H1 (cell line): ENCODE results near the gene PCDHB7. TPM values are rescaled to one million over a fixed set of nuclear protein-coding genes. Genes with fewer than 3 reads are reported as not detected.

Source experiments
- CTCF ChIA-PET: fragments of 300-600 bp; sonication (Branson Sonifier 250); formaldehyde crosslinking; loops from one replicate; lab custom pipeline; 2021; ENCODE audit not compliant: partially characterized antibody; lab: Charles Lee
- POLR2A ChIA-PET: fragments of 300-600 bp; sonication (Branson Sonifier 250); formaldehyde crosslinking; loops from one replicate; lab custom pipeline; 2021; ENCODE audit warnings: inconsistent platforms; ENCODE audit not compliant: partially characterized antibody; lab: Charles Lee
- DNase-seq, 2 experiments: peaks; one replicate each; pipeline versions ENCODE4 v3.0.0 to v3.0.0-alpha.2; 2010 to 2022; ENCODE audit warnings: low spot score in 2 of 2, low read depth in 1 of 2, mixed read lengths in 1 of 2
- FAIRE-seq: peaks from 2 replicates; lab custom pipeline; 2011; peaks lifted over from hg19 to GRCh38; lab: Jason Lieb, UNC
- H2AFZ ChIP-seq: 2 replicates; pipeline ENCODE4 v1.8.1; 2012; ENCODE audit warnings: low read length, inconsistent platforms
- H2AK5ac ChIP-seq: 2 replicates; pipeline ENCODE4 v1.6.1; 2013; ENCODE audit warnings: low read depth, low read length
- H2BK120ac ChIP-seq: replicated peaks from 2 replicates; pipeline ENCODE3; 2013; ENCODE audit warnings: low read depth, low read length, inconsistent platforms
- H2BK12ac ChIP-seq: 2 replicates; pipeline ENCODE4 v1.6.1; 2013; ENCODE audit warnings: low read depth, low read length
- H2BK15ac ChIP-seq: 2 replicates; pipeline ENCODE4 v1.6.1; 2013; ENCODE audit warnings: low read length
- H2BK20ac ChIP-seq: 2 replicates; pipeline ENCODE4 v1.6.1; 2013; ENCODE audit warnings: low read length
- H2BK5ac ChIP-seq: 2 replicates; pipeline ENCODE4 v1.6.1; 2013; ENCODE audit warnings: low read depth, low read length
- H3K14ac ChIP-seq: 2 replicates; pipeline ENCODE4 v1.6.1; 2013; ENCODE audit warnings: inconsistent platforms; ENCODE audit not compliant: insufficient read length
- H3K18ac ChIP-seq: 2 replicates; pipeline ENCODE4 v1.6.1; 2013; ENCODE audit warnings: low read length; ENCODE audit errors: extremely low read depth
- H3K23ac ChIP-seq: 2 replicates; pipeline ENCODE4 v1.6.1; 2013; ENCODE audit warnings: inconsistent platforms; ENCODE audit not compliant: insufficient read length
- H3K23me2 ChIP-seq: 2 replicates; pipeline ENCODE4 v1.6.1; 2013; ENCODE audit warnings: low read depth, low read length
- H3K27ac ChIP-seq: 2 replicates; pipeline ENCODE4 v1.6.1; 2011; ENCODE audit warnings: low read depth, low read length, inconsistent platforms
- H3K27me3 ChIP-seq, 4 experiments: replicated peaks in 1 of 4; 1 replicate in 1 of 4; 2 replicates in 3 of 4; pipeline versions ENCODE4 v1.6.1 to v1.8.1; 2011 to 2013; ENCODE audit warnings: low read length in 3 of 4, mild to moderate bottlenecking in 3 of 4, inconsistent platforms in 2 of 4, mixed read lengths in 2 of 4, moderate library complexity in 1 of 4; ENCODE audit not compliant: control insufficient read depth in 3 of 4, insufficient read depth in 3 of 4; ENCODE audit errors: extremely low read depth in 1 of 4
- H3K36me3 ChIP-seq, 4 experiments: 2 replicates each; pipeline versions ENCODE4 v1.6.1 to v1.8.1; 2011 to 2013; ENCODE audit warnings: mild to moderate bottlenecking in 4 of 4, low read length in 3 of 4, moderate library complexity in 2 of 4, control low read depth in 1 of 4, inconsistent platforms in 1 of 4; ENCODE audit not compliant: insufficient read depth in 4 of 4, control insufficient read depth in 2 of 4
- H3K4ac ChIP-seq: replicated peaks from 2 replicates; pipeline ENCODE3; 2013; ENCODE audit warnings: low read length, low read depth, mixed read lengths, inconsistent platforms; ENCODE audit not compliant: insufficient read length
- H3K4me1 ChIP-seq, 4 experiments: replicated peaks in 1 of 4; 1 replicate in 1 of 4; 2 replicates in 3 of 4; pipeline versions ENCODE4 v1.6.1 to v1.8.1; 2011 to 2013; ENCODE audit warnings: low read length in 3 of 4, inconsistent platforms in 2 of 4, mixed read lengths in 1 of 4; ENCODE audit not compliant: insufficient read depth in 4 of 4, control insufficient read depth in 3 of 4
- H3K4me2 ChIP-seq, 2 experiments: 2 replicates each; pipeline versions ENCODE4 v1.6.1 to v1.8.1; 2011 to 2013; ENCODE audit warnings: low read depth in 2 of 2, low read length in 2 of 2, control low read depth in 1 of 2, inconsistent platforms in 1 of 2, mild to moderate bottlenecking in 1 of 2; ENCODE audit not compliant: insufficient read depth in 1 of 2
- H3K4me3 ChIP-seq, 4 experiments: fragments of 200-600, 300-600 bp in 1 of 4; sonication (generic), shearing (Covaris generic), sonication (Bioruptor Twin) in 1 of 4; 2 replicates each; pipeline versions ENCODE4 v1.5.1 to v1.8.1; 2011 to 2016; ENCODE audit warnings: low read length in 4 of 4, low read depth in 3 of 4, control low read depth in 2 of 4, inconsistent platforms in 2 of 4, mild to moderate bottlenecking in 2 of 4, mixed read lengths in 1 of 4, moderate library complexity in 1 of 4; ENCODE audit not compliant: insufficient read depth in 2 of 4; ENCODE audit errors: extremely low read depth in 1 of 4
- H3K56ac ChIP-seq: replicated peaks from 2 replicates; pipeline ENCODE3; 2013; ENCODE audit warnings: low read depth, mild to moderate bottlenecking, mixed read lengths, low read length, inconsistent platforms; ENCODE audit not compliant: insufficient read length
- H3K79me1 ChIP-seq: 2 replicates; pipeline ENCODE4 v1.6.1; 2013; ENCODE audit warnings: low read depth, low read length, control low read depth
- H3K79me2 ChIP-seq, 2 experiments: 2 replicates each; pipeline versions ENCODE4 v1.6.1 to v1.8.1; 2012 to 2013; ENCODE audit warnings: low read length in 2 of 2, mild to moderate bottlenecking in 2 of 2, inconsistent platforms in 1 of 2; ENCODE audit not compliant: insufficient read depth in 2 of 2, control insufficient read depth in 1 of 2
- H3K9ac ChIP-seq, 4 experiments: replicated peaks in 1 of 4; 1 replicate in 1 of 4; 2 replicates in 3 of 4; pipeline versions ENCODE4 v1.6.1 to v1.8.1; 2011 to 2013; ENCODE audit warnings: low read depth in 3 of 4, low read length in 3 of 4, control low read depth in 2 of 4, mild to moderate bottlenecking in 2 of 4, moderate library complexity in 2 of 4, inconsistent platforms in 1 of 4; ENCODE audit errors: extremely low read depth in 1 of 4
- H3K9me3 ChIP-seq, 2 experiments: 2 replicates each; pipeline versions ENCODE4 v1.6.1 to v1.8.1; 2012 to 2013; ENCODE audit warnings: mild to moderate bottlenecking in 2 of 2, moderate library complexity in 2 of 2, control low read depth in 1 of 2, inconsistent platforms in 1 of 2, low read depth in 1 of 2, low read length in 1 of 2, mixed read lengths in 1 of 2; ENCODE audit not compliant: insufficient read depth in 2 of 2
- H4K20me1 ChIP-seq, 2 experiments: replicated peaks in 1 of 2; 2 replicates each; pipeline versions ENCODE3 to v1.8.1; 2011 to 2013; ENCODE audit warnings: inconsistent platforms in 2 of 2, low read length in 2 of 2, mild to moderate bottlenecking in 1 of 2; ENCODE audit not compliant: insufficient read depth in 2 of 2, control insufficient read depth in 1 of 2
- H4K5ac ChIP-seq: 2 replicates; pipeline ENCODE4 v1.6.1; 2013; ENCODE audit warnings: low read length, low read depth, mixed read lengths, inconsistent platforms; ENCODE audit not compliant: insufficient read length
- H4K8ac ChIP-seq: 2 replicates; pipeline ENCODE4 v1.8.0; 2013; ENCODE audit warnings: mild to moderate bottlenecking, moderate library complexity, low read length, inconsistent platforms; ENCODE audit not compliant: insufficient read depth; ENCODE audit errors: extremely low read depth
- H4K91ac ChIP-seq: replicated peaks from 2 replicates; pipeline ENCODE3; 2013; ENCODE audit warnings: low read length, mixed read lengths, inconsistent platforms; ENCODE audit not compliant: insufficient read length
- ASH2L ChIP-seq: fragments of 200-600, 300-600 bp; sonication (generic); IDR thresholded peaks from one replicate; pipeline ENCODE4 v1.7.1; 2017; ENCODE audit warnings: low read length
- ATF2 ChIP-seq: IDR thresholded peaks from 2 replicates; pipeline ENCODE4 v1.6.1; 2012; ENCODE audit warnings: low read length, inconsistent platforms
- CTCF ChIP-seq, 3 experiments: IDR thresholded peaks; 1 replicate in 2 of 3; 2 replicates in 1 of 3; pipeline versions ENCODE4 v1.5.1 to v1.6.1; 2011; ENCODE audit warnings: low read length in 3 of 3, mild to moderate bottlenecking in 3 of 3, inconsistent platforms in 2 of 3, low read depth in 1 of 3, moderate library complexity in 1 of 3; ENCODE audit not compliant: insufficient read depth in 1 of 3; ENCODE audit errors: control extremely low read depth in 1 of 3
- KDM4A ChIP-seq: IDR thresholded peaks from one replicate; pipeline ENCODE4 v1.7.1; 2012; ENCODE audit warnings: low read depth, mild to moderate bottlenecking, moderate library complexity, low read length, inconsistent platforms; ENCODE audit not compliant: severe bottlenecking
- RAD21 ChIP-seq, 2 experiments: IDR thresholded peaks in 1 of 2; conservative IDR thresholded peaks in 1 of 2; 2 replicates each; pipeline ENCODE4 v1.6.1; 2011; ENCODE audit warnings: low read depth in 2 of 2, low read length in 2 of 2, improper control_type of control experiment in 1 of 2, inconsistent platforms in 1 of 2, mild to moderate bottlenecking in 1 of 2, moderate library complexity in 1 of 2
- SP4 ChIP-seq: IDR thresholded peaks from 2 replicates; pipeline ENCODE4 v1.6.1; 2012; ENCODE audit warnings: low read length, inconsistent platforms
- WGBS, 2 experiments: shearing (Covaris generic) in 1 of 2; methylation state at CpG; one replicate each; pipeline versions ENCODE4 v1.1.6 to v1.1.7; 2013 to 2015; ENCODE audit warnings: low lambda C conversion rate in 2 of 2, mixed read lengths in 2 of 2, inconsistent platforms in 1 of 2, low coverage in 1 of 2, missing lambda C conversion rate in 1 of 2; ENCODE audit not compliant: insufficient replicate concordance in 2 of 2, insufficient coverage in 1 of 2, insufficient read length in 1 of 2; ENCODE audit errors: extremely low coverage in 1 of 2, missing lambda C conversion rate in 1 of 2; 5-methylcytosine and 5-hydroxymethylcytosine counted together
- polyA plus RNA-seq, 7 experiments: library from polyadenylated mRNA; depleted of rRNA in 3 of 7; stranded (reverse) in 5 of 7; unstranded in 2 of 7; fragments of >200 nt in 5 of 7; fragments of 200-250 nt in 2 of 7; gene quantifications; 1 replicate in 5 of 7; 2 replicates in 1 of 7; 4 replicates in 1 of 7; pipeline versions ENCODE4 v1.2.1 to v1.2.3, GENCODE V29; 2011 to 2013; ENCODE audit warnings: missing spikeins in 2 of 7, mixed read lengths in 2 of 7
- total RNA-seq: library from RNA; stranded (reverse); fragmentation: NEBNext Ultra II Directional; extraction: Animal tissue kit (Norgen Biotek cat#: 25700); gene quantifications from 2 replicates; pipeline ENCODE4 v1.2.1, GENCODE V29; 2021

Gene PCDHB7
- total and polyA plus RNA-seq, 2 of the 8 experiments (the other 6 are each of a cell fraction or from before 2014, with no cell fraction given) = 0.17 to 0.19 TPM

- Histone ChIP-seq H3K4me2 (peak within 1 kb of the TSS; percentile 63 to 85), H2BK20ac (no peak within 1 kb of the TSS), H3K4ac (no peak within 1 kb of the TSS), H3K27ac (no peak within 1 kb of the TSS), H3K4me1 (peaks cover 2 to 3% (median 3%) of the 10 kb centered on the region in 4 experiments; a peak in 2 of 7 replicates), H2BK12ac (no peak within 1 kb of the TSS), H2BK5ac (no peak within 1 kb of the TSS), H3K79me2 (no peaks in the 10 kb centered on the region), H4K20me1 (no peaks in the 10 kb centered on the region), H2AFZ (peak within 1 kb of the TSS; percentile 99), H3K56ac (no peak within 1 kb of the TSS), H4K91ac (no peak within 1 kb of the TSS), H4K5ac (no peak within 1 kb of the TSS), H2BK120ac (no peak within 1 kb of the TSS), H3K9me3 (peaks cover 0 to 9% of the 10 kb centered on the region in 2 experiments; a peak in 1 of 4 replicates), H3K23ac (no peak within 1 kb of the TSS), H3K36me3 (no peaks in the 10 kb centered on the region; a peak in 1 of 8 replicates), H3K9ac (no peak within 1 kb of the TSS; a peak in 1 of 7 replicates), H2AK5ac (no peak within 1 kb of the TSS), H3K14ac (no peak within 1 kb of the TSS), H3K27me3 (no peaks in the 10 kb centered on the region), H4K8ac (no peak within 1 kb of the TSS), H3K4me3 (peak within 1 kb of the TSS; percentile 8 to 50 (median 29); a peak in 5 of 8 replicates), H3K18ac (no peak within 1 kb of the TSS), H3K79me1 (no peaks in the 10 kb centered on the region), H2BK15ac (no peak within 1 kb of the TSS), H3K23me2 (peaks cover 2% of the 10 kb centered on the region; the same call in 1 of the 2 replicates)
- ChIA-PET POLR2A (interaction anchor here (0.9 to 1.5 kb wide), 5 partner anchors 21 to 341 kb away, joined by 3 to 9 read pairs (median 4); partner anchors contain the start of gene PCDHB15), CTCF (interaction anchor here (0.6 to 3.6 kb wide), 81 partner anchors 9 to 393 kb away, joined by 3 to 43 read pairs (median 5); partner anchors contain the start of genes PCDHA8, PCDHB10, PCDHB11 and PCDHB12)
- DNase-seq (no peak), FAIRE-seq (peak; percentile 90)
- WGBS, 2 experiments = 44% methylated on average over 15 of the region's 15 CpGs; no CpG with 5 or more reads in 1 of the 2 experiments
- TF ChIP-seq ATF2 (0 out of 2 replicates have a peak, but pooled peaks have one; percentile 35), SP4 (no peak), CTCF (IDR thresholded peaks at IDR 0.05; ENCODE audit: control extremely low read depth in 1 of 3, insufficient read depth in 1 of 3, low read depth in 1 of 3, low read length in 3 of 3) (peak in 2 of 3 experiments; percentile 50 to 64; a peak in 3 of 4 replicates), KDM4A (no peak), ASH2L (peak; percentile 25), RAD21 (IDR thresholded peaks at IDR 0.05 in 1 of 2, conservative IDR thresholded peaks at IDR 0.05 in 1 of 2; ENCODE audit: low read depth in 2 of 2, low read length in 2 of 2) (peak; percentile 81 to 85)
Observed at GRCh38 chr5:141223112-141223783, 50.8 kb downstream of the PCDHB7 start, which contains the start of gene PCDHB14. TSS of gene PCDHB14 (plus strand) at chr5:141223343. CDS start at chr5:141223506, 163 bp downstream.
